Astrocyte (in vitro differentiated cells and primary cell): ENCODE data around the gene IFNAR1. TPM values are rescaled to one million over a fixed set of nuclear protein-coding genes. Genes with fewer than 3 reads are reported as not detected.
A peak's percentile ranks its signal among the peaks of the same experiment; 100 is the strongest.

Experiments used
- DNase-seq: peaks from one replicate; pipeline ENCODE4 v3.0.0-alpha.2; 2010; ENCODE audit warnings: low read depth
- FAIRE-seq: peaks from 2 replicates; lab custom pipeline; 2011; peaks lifted over from hg19 to GRCh38; lab: Jason Lieb, UNC
- H2AFZ ChIP-seq: 2 replicates; pipeline ENCODE4 v1.6.0; 2012; ENCODE audit warnings: low read depth, low read length, inconsistent platforms
- H3K27ac ChIP-seq: 2 replicates; pipeline ENCODE4 v1.5.1; 2011; ENCODE audit warnings: low read depth, low read length, inconsistent platforms
- H3K27me3 ChIP-seq: 2 replicates; pipeline ENCODE4 v1.6.0; 2011; ENCODE audit warnings: low read length, inconsistent platforms; ENCODE audit not compliant: insufficient read depth
- H3K36me3 ChIP-seq: 2 replicates; pipeline ENCODE4 v1.5.1; 2011; ENCODE audit warnings: low read length, inconsistent platforms; ENCODE audit not compliant: insufficient read depth
- H3K4me1 ChIP-seq: 2 replicates; pipeline ENCODE4 v1.5.1; 2011; ENCODE audit warnings: low read length, inconsistent platforms; ENCODE audit not compliant: insufficient read depth
- H3K4me2 ChIP-seq: 2 replicates; pipeline ENCODE4 v1.6.0; 2012; ENCODE audit warnings: low read length, inconsistent platforms
- H3K4me3 ChIP-seq: 2 replicates; pipeline ENCODE4 v1.5.1; 2011; ENCODE audit warnings: low read depth, mild to moderate bottlenecking, low read length, inconsistent platforms; ENCODE audit not compliant: insufficient read depth
- H3K79me2 ChIP-seq: 2 replicates; pipeline ENCODE4 v1.6.0; 2012; ENCODE audit warnings: mild to moderate bottlenecking, low read length, inconsistent platforms; ENCODE audit not compliant: insufficient read depth
- H3K9ac ChIP-seq: 2 replicates; pipeline ENCODE4 v1.6.0; 2012; ENCODE audit warnings: mild to moderate bottlenecking, low read length, inconsistent platforms
- H3K9me3 ChIP-seq: 2 replicates; pipeline ENCODE4 v1.5.1; 2012; ENCODE audit warnings: low read depth, mild to moderate bottlenecking, low read length, inconsistent platforms; ENCODE audit not compliant: insufficient read depth
- H4K20me1 ChIP-seq: 2 replicates; pipeline ENCODE4 v1.6.0; 2012; ENCODE audit warnings: low read length, inconsistent platforms; ENCODE audit not compliant: insufficient read depth
- H3K27ac Mint-ChIP-seq: one replicate; pipeline ENCODE4 v1.8.0; 2021; ENCODE audit warnings: mild to moderate bottlenecking, mixed read lengths; ENCODE audit not compliant: unreplicated experiment
- H3K27me3 Mint-ChIP-seq: one replicate; pipeline ENCODE4 v1.8.0; 2021; ENCODE audit warnings: low read depth, mixed read lengths; ENCODE audit not compliant: unreplicated experiment
- H3K36me3 Mint-ChIP-seq: one replicate; pipeline ENCODE4 v1.8.0; 2021; ENCODE audit warnings: low read depth, mixed read lengths; ENCODE audit not compliant: unreplicated experiment
- H3K4me1 Mint-ChIP-seq: one replicate; pipeline ENCODE4 v1.8.0; 2021; ENCODE audit warnings: low read depth, mixed read lengths; ENCODE audit not compliant: unreplicated experiment
- H3K4me3 Mint-ChIP-seq: one replicate; pipeline ENCODE4 v1.8.0; 2021; ENCODE audit warnings: mild to moderate bottlenecking, moderate library complexity, mixed read lengths; ENCODE audit not compliant: unreplicated experiment
- H3K9me3 Mint-ChIP-seq: one replicate; pipeline ENCODE4 v1.8.0; 2021; ENCODE audit warnings: mild to moderate bottlenecking, mixed read lengths; ENCODE audit not compliant: unreplicated experiment
- CTCF ChIP-seq: IDR thresholded peaks from 2 replicates; pipeline ENCODE4 v1.5.1; 2011; ENCODE audit warnings: low read depth, mild to moderate bottlenecking, inconsistent platforms, low read length, moderate library complexity; ENCODE audit not compliant: insufficient read depth
- EZH2 ChIP-seq: IDR thresholded peaks from 2 replicates; pipeline ENCODE4 v1.6.1; 2012; ENCODE audit warnings: mild to moderate bottlenecking, low read length, inconsistent platforms; ENCODE audit not compliant: insufficient read depth
- total RNA-seq: library from RNA; stranded (reverse); gene quantifications from 2 replicates; pipeline ENCODE4 v1.2.1, GENCODE V29; 2021

IFNAR1 gene
- total RNA-seq, 1 donor from 2014 or later = 44.0 TPM

- Mint-ChIP-seq H3K4me3 (no peak overlapping the region), H3K36me3 (peaks cover 40% of the 10 kb centered on the region), H3K9me3 (peaks cover 1% of the 10 kb centered on the region), H3K27me3 (no peaks in the 10 kb centered on the region), H3K4me1 (peaks cover 18% of the 10 kb centered on the region), H3K27ac (peak overlapping the region; percentile 18)
- Histone ChIP-seq H3K27ac (peak overlapping the region; percentile 21), H3K4me1 (peaks cover 20% of the 10 kb centered on the region), H3K4me3 (no peak overlapping the region), H3K4me2 (peak overlapping the region; percentile 70), H3K9me3 (no peaks in the 10 kb centered on the region), H2AFZ (peak overlapping the region; percentile 32), H3K36me3 (peaks cover 4% of the 10 kb centered on the region), H3K27me3 (no peaks in the 10 kb centered on the region), H3K9ac (no peak overlapping the region), H4K20me1 (no peaks in the 10 kb centered on the region), H3K79me2 (no peaks in the 10 kb centered on the region)
- peak; percentile 86 for DNase-seq
- FAIRE-seq = no peak
- TF ChIP-seq EZH2 (no peak), CTCF (no peak)
Measured at GRCh38 chr21:33289199-33289819, 35.5 kb upstream of the IFNAR1 start.

GRCh38 chr21:33290441-33290840, 34.3 kb upstream of the IFNAR1 start:
- TF ChIP-seq EZH2 (no peak), CTCF (no peak)
- H3K27me3 ChIP-seq = no peaks in the 10 kb centered on the region

GRCh38 chr21:33291686-33292085, 33.1 kb upstream of the IFNAR1 start:
- Mint-ChIP-seq H3K27me3 (no peaks in the 10 kb centered on the region), H3K4me3 (no peak overlapping the region), H3K27ac (no peak overlapping the region), H3K4me1 (peaks cover 15% of the 10 kb centered on the region), H3K36me3 (peaks cover 33% of the 10 kb centered on the region), H3K9me3 (peaks cover 1% of the 10 kb centered on the region)
- no peak for TF ChIP-seq CTCF
- TF ChIP-seq EZH2 = no peak
- H3K27ac ChIP-seq = no peak overlapping the region
- H3K9me3 ChIP-seq = no peaks in the 10 kb centered on the region
- H3K9ac ChIP-seq = no peak overlapping the region
- H3K27me3 ChIP-seq = no peaks in the 10 kb centered on the region
- no peaks in the 10 kb centered on the region for H3K36me3 ChIP-seq
- FAIRE-seq (no peak), DNase-seq (no peak)
- no peaks in the 10 kb centered on the region for H4K20me1 ChIP-seq
- H3K79me2 ChIP-seq = no peaks in the 10 kb centered on the region
- H3K4me2 ChIP-seq = no peak overlapping the region
- H3K4me3 ChIP-seq = no peak overlapping the region
- peaks cover 20% of the 10 kb centered on the region for H3K4me1 ChIP-seq
- H2AFZ ChIP-seq = no peak overlapping the region

More at GRCh38 chr21:33290441-33290840, 34.3 kb upstream of the IFNAR1 start:
- Mint-ChIP-seq H3K4me3 (no peak overlapping the region), H3K27ac (no peak overlapping the region), H3K9me3 (peaks cover 1% of the 10 kb centered on the region), H3K36me3 (peaks cover 37% of the 10 kb centered on the region), H3K27me3 (no peaks in the 10 kb centered on the region), H3K4me1 (peaks cover 18% of the 10 kb centered on the region)
- no peaks in the 10 kb centered on the region for H3K79me2 ChIP-seq
- no peak overlapping the region for H3K4me3 ChIP-seq
- no peak overlapping the region for H2AFZ ChIP-seq
- FAIRE-seq (no peak), DNase-seq (no peak)
- no peaks in the 10 kb centered on the region for H4K20me1 ChIP-seq
- H3K27ac ChIP-seq = no peak overlapping the region
- H3K9ac ChIP-seq = no peak overlapping the region
- H3K4me1 ChIP-seq = peaks cover 20% of the 10 kb centered on the region
- H3K9me3 ChIP-seq = no peaks in the 10 kb centered on the region
- no peak overlapping the region for H3K4me2 ChIP-seq
- no peaks in the 10 kb centered on the region for H3K36me3 ChIP-seq
